Measurements from ENCODE around the gene CCDC88C. TPM values are rescaled to one million over a fixed set of nuclear protein-coding genes. Genes with fewer than 3 reads are reported as not detected.
"Not testable (repeated sequence)": the region's sequence is repeated elsewhere in the genome, so short reads cannot be mapped to it uniquely, and the experiment has no call there.

Gene CCDC88C
- polyA plus RNA-seq, 6 donors from 2014 or later, result 13.5 to 35.0 (median 15.8) TPM

- H3K4me1 Mint-ChIP-seq, result peaks cover 58 to 80% (median 75%) of the 10 kb centered on the region in 3 donors
- peak overlapping the region; percentile 71 to 100 (median 97) for H3K4me3 Mint-ChIP-seq
- no peak for DNase-seq
- peaks cover 13 to 21% of the 10 kb centered on the region in 2 donors for H3K36me3 Mint-ChIP-seq
- no peak for ATAC-seq (ENCODE audit: low read depth in 2 of 2)
- no peaks in the 10 kb centered on the region for H3K27me3 Mint-ChIP-seq
- no peaks in the 10 kb centered on the region for H3K9me3 Mint-ChIP-seq
- H3K27ac Mint-ChIP-seq, result peak overlapping the region; percentile 78 to 99 (median 94)
Measured at GRCh38 chr14:91413547-91414474, 3.8 kb downstream of the CCDC88C start.

GRCh38 chr14:91412939-91413338 lies 4.7 kb downstream of the CCDC88C start:
- H3K4me1 Mint-ChIP-seq, result peaks cover 63 to 85% (median 81%) of the 10 kb centered on the region in 3 donors
- DNase-seq, result no peak
- H3K36me3 Mint-ChIP-seq, result peaks cover 13 to 21% of the 10 kb centered on the region in 2 donors

GRCh38 chr14:91410771-91411536 lies 6.7 kb downstream of the CCDC88C start:
- Mint-ChIP-seq H3K4me3 (peak overlapping the region; percentile 16 to 87 (median 72)), H3K9me3 (no peaks in the 10 kb centered on the region), H3K4me1 (peaks cover 68 to 94% (median 89%) of the 10 kb centered on the region in 3 donors), H3K27ac (peak overlapping the region; percentile 65 to 93 (median 83)), H3K27me3 (no peaks in the 10 kb centered on the region), H3K36me3 (peaks cover 13 to 21% of the 10 kb centered on the region in 2 donors)
- ATAC-seq (ENCODE audit: low read depth in 2 of 2) (peak; percentile 9 to 21), DNase-seq (peak; percentile 24)

More at GRCh38 chr14:91412939-91413338, 4.7 kb downstream of the CCDC88C start:
- ATAC-seq (ENCODE audit: low read depth in 2 of 2), result no peak
- peak overlapping the region in 4 of 6 donors; percentile 5 to 99 (median 63) for H3K27ac Mint-ChIP-seq
- peak overlapping the region; percentile 1 to 97 (median 48) for H3K4me3 Mint-ChIP-seq
- H3K27me3 Mint-ChIP-seq, result no peaks in the 10 kb centered on the region
- no peaks in the 10 kb centered on the region for H3K9me3 Mint-ChIP-seq

DNA sequence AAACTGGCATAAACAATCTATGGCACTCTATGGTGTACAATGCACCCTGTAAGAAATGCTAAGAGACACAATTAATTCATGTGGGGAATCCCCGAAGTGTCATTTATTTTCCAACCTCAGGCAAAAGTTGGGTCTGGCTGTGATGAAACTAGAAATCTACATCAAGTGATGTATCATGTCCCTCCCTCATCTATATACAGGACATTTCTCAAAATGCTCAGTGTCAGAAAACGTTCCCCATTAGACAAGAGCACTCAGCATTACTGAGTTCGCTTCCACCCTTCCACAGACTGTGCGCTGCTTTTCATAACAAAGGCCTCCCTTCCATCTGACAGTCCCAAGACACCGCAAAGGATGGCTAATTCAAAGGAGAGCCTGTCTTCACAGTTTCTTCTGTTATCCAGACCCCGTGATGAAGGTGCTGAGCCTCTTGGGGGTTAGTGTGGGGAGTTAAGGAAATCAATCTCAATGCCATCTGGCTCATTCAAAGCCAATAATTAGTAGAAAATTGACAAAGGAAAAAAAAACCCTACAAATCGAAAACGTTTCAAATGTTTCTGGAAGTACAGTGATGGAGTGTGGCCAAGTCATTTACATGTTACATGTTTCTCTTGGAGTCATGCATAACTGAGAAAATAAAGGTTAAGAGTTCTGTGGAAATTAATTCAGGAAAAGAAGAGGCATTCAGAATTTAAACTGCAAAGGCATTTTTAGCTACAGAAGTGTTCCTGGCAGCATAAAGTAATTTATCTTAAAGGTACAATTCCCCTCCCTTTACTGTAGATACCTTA lies 7.5 kb downstream of the CCDC88C start:
- H3K9me3 Mint-ChIP-seq, result no peaks in the 10 kb centered on the region
- peaks cover 68 to 94% (median 89%) of the 10 kb centered on the region in 3 donors for H3K4me1 Mint-ChIP-seq
- no peak for DNase-seq
- ATAC-seq (ENCODE audit: low read depth in 2 of 2), result peak in 1 of 2 donors; percentile 7
- peak overlapping the region in 6 of 8 donors; percentile 46 to 87 (median 72) for H3K4me3 Mint-ChIP-seq
- peak overlapping the region; percentile 65 to 90 (median 83) for H3K27ac Mint-ChIP-seq
- H3K36me3 Mint-ChIP-seq, result peaks cover 13 to 21% of the 10 kb centered on the region in 2 donors
- H3K27me3 Mint-ChIP-seq, result no peaks in the 10 kb centered on the region

- H3K4me1 Mint-ChIP-seq, result peaks cover 66 to 94% (median 90%) of the 10 kb centered on the region in 3 donors
- H3K27ac Mint-ChIP-seq, result peak overlapping the region in 2 of 6 donors; percentile 60 to 84
- not testable (repeated sequence) for H3K27me3 Mint-ChIP-seq; ATAC-seq (ENCODE audit: low read depth in 2 of 2); H3K9me3 Mint-ChIP-seq; H3K4me3 Mint-ChIP-seq; DNase-seq
- peaks cover 13 to 16% of the 10 kb centered on the region in 2 donors for H3K36me3 Mint-ChIP-seq
Measured at GRCh38 chr14:91409240-91409639, 8.4 kb downstream of the CCDC88C start.

DNA sequence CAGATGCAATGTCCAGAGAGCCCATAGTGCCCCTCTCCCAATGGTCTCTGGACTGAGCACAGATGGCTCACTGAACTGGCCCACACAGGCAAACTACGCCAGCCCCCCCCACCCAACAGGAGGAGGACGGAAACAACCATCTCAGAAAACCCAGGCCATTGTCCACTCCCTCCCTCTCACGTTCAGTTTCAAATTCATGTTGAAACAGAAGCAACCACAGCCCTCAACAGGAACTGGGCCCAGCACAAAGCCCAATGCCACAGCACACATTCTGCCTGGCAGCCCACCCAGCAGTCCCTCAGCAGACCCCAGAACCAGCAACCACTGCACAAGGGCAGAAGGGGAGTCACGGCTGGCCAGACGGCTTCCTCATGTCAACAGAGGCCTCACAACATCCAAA lies 10.6 kb downstream of the CCDC88C start:
- Mint-ChIP-seq H3K9me3 (no peaks in the 10 kb centered on the region), H3K27me3 (no peaks in the 10 kb centered on the region), H3K4me3 (peak overlapping the region in 2 of 8 donors; percentile 18 to 60), H3K27ac (peak overlapping the region; percentile 41 to 83 (median 66)), H3K4me1 (peaks cover 69 to 95% (median 93%) of the 10 kb centered on the region in 3 donors), H3K36me3 (peaks cover 0 to 5% of the 10 kb centered on the region in 2 donors)
- DNase-seq (no peak), ATAC-seq (ENCODE audit: low read depth in 2 of 2) (no peak)

GRCh38 chr14:91406451-91406850 lies 11.2 kb downstream of the CCDC88C start:
- peak overlapping the region in 3 of 8 donors; percentile 12 to 61 (median 18) for H3K4me3 Mint-ChIP-seq
- H3K27me3 Mint-ChIP-seq, result no peaks in the 10 kb centered on the region
- peak overlapping the region in 3 of 6 donors; percentile 49 to 83 (median 65) for H3K27ac Mint-ChIP-seq
- ATAC-seq (ENCODE audit: low read depth in 2 of 2), result no peak
- H3K4me1 Mint-ChIP-seq, result peaks cover 67 to 95% (median 94%) of the 10 kb centered on the region in 3 donors
- no peaks in the 10 kb centered on the region for H3K9me3 Mint-ChIP-seq
- peaks cover 0 to 5% of the 10 kb centered on the region in 2 donors for H3K36me3 Mint-ChIP-seq
- DNase-seq, result no peak

- Mint-ChIP-seq H3K9me3 (no peaks in the 10 kb centered on the region), H3K27me3 (no peaks in the 10 kb centered on the region), H3K27ac (peak overlapping the region in 2 of 6 donors; percentile 83 to 93), H3K36me3 (no peaks in the 10 kb centered on the region), H3K4me3 (peak overlapping the region in 1 of 8 donors; percentile 7), H3K4me1 (peaks cover 61 to 92% (median 90%) of the 10 kb centered on the region in 3 donors)
- DNase-seq (no peak), ATAC-seq (ENCODE audit: low read depth in 2 of 2) (no peak)
Measured at GRCh38 chr14:91405724-91406435, 11.7 kb downstream of the CCDC88C start.

- ATAC-seq (ENCODE audit: low read depth in 2 of 2) (peak in 1 of 2 donors; percentile 26), DNase-seq (no peak)
- peak overlapping the region in 4 of 8 donors; percentile 7 to 54 (median 23) for H3K4me3 Mint-ChIP-seq
- peak overlapping the region in 4 of 6 donors; percentile 56 to 93 (median 77) for H3K27ac Mint-ChIP-seq
- H3K36me3 Mint-ChIP-seq, result no peaks in the 10 kb centered on the region
- H3K4me1 Mint-ChIP-seq, result peaks cover 61 to 92% (median 90%) of the 10 kb centered on the region in 3 donors
- no peaks in the 10 kb centered on the region for H3K27me3 Mint-ChIP-seq
- no peaks in the 10 kb centered on the region for H3K9me3 Mint-ChIP-seq
Measured at GRCh38 chr14:91405241-91405721, 12.3 kb downstream of the CCDC88C start.

GRCh38 chr14:91402771-91403600 lies 14.6 kb downstream of the CCDC88C start:
- H3K4me1 Mint-ChIP-seq, result peaks cover 63 to 92% (median 92%) of the 10 kb centered on the region in 3 donors
- no peaks in the 10 kb centered on the region for H3K36me3 Mint-ChIP-seq
- no peak for DNase-seq
- H3K9me3 Mint-ChIP-seq, result no peaks in the 10 kb centered on the region
- H3K4me3 Mint-ChIP-seq, result peak overlapping the region; percentile 18 to 66 (median 60)
- ATAC-seq (ENCODE audit: low read depth in 2 of 2), result no peak
- no peaks in the 10 kb centered on the region for H3K27me3 Mint-ChIP-seq
- H3K27ac Mint-ChIP-seq, result peak overlapping the region in 5 of 6 donors; percentile 85 to 93 (median 90)

DNA sequence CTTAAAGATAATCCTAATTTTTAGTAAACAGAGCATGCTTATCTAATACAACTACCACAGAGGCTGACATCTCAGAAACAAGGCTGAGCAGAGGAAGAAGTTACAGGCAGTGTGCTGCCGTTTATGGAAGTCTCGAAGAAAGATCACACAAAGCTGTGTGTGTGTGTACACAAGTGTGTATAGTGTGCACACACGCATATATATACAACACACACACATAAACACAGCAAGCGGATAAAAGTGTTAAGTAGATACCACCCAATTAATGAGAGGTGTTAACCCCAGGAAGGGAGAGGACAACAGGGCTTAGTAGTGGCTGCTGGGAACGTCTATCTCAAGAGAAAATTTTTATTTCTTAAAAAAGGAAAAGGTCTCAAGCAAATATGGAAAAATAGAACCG lies 15.3 kb downstream of the CCDC88C start:
- peak overlapping the region; percentile 67 to 91 (median 86) for H3K27ac Mint-ChIP-seq
- no peaks in the 10 kb centered on the region for H3K36me3 Mint-ChIP-seq
- H3K4me1 Mint-ChIP-seq, result peaks cover 68 to 95% (median 92%) of the 10 kb centered on the region in 3 donors
- ATAC-seq (ENCODE audit: low read depth in 2 of 2), result no peak
- H3K4me3 Mint-ChIP-seq, result peak overlapping the region in 5 of 8 donors; percentile 4 to 70 (median 31)
- no peak for DNase-seq
- H3K27me3 Mint-ChIP-seq, result no peaks in the 10 kb centered on the region
- no peaks in the 10 kb centered on the region for H3K9me3 Mint-ChIP-seq
